GM23338 (cell line): ENCODE measurements around the gene EDAR. TPM values are rescaled to one million over a fixed set of nuclear protein-coding genes. Genes with fewer than 3 reads are reported as not detected.

ENCODE experiments used
- ATAC-seq: fragments of 200-7000 bp; cut with Tn5 transposase; 3 replicates; pipeline ENCODE4 v1.9.1; 2020
- DNase-seq: peaks from one replicate; pipeline ENCODE4 v3.0.0-alpha.2; 2015; ENCODE audit warnings: low spot score
- H2AFZ ChIP-seq: fragments of 200-600 bp; sonication (generic); 2 replicates; pipeline ENCODE4 v1.8.0; 2016; ENCODE audit warnings: antibody characterized with exemption, mild to moderate bottlenecking, moderate library complexity
- H3F3A ChIP-seq: fragments of 200-600 bp; sonication (generic); replicated peaks from 2 replicates; pipeline ENCODE4 v1.8.0; 2017; ENCODE audit warnings: antibody characterized with exemption, mixed run types, low read depth
- H3K27ac ChIP-seq: fragments of 200-600 bp; sonication (generic); 2 replicates; pipeline ENCODE4 v1.6.1; 2016; ENCODE audit warnings: low read depth
- H3K27me3 ChIP-seq: fragments of 200-600 bp; sonication (generic); 2 replicates; pipeline ENCODE4 v1.8.0; 2016; ENCODE audit warnings: mild to moderate bottlenecking, mixed run types, moderate library complexity; ENCODE audit not compliant: insufficient read depth
- H3K36me3 ChIP-seq: fragments of 200-600 bp; sonication (generic); 2 replicates; pipeline ENCODE4 v1.8.0; 2016; ENCODE audit warnings: mild to moderate bottlenecking; ENCODE audit not compliant: insufficient read depth
- H3K4me1 ChIP-seq: fragments of 200-600 bp; sonication (generic); 2 replicates; pipeline ENCODE4 v1.8.0; 2016; ENCODE audit warnings: mild to moderate bottlenecking, moderate library complexity; ENCODE audit not compliant: insufficient read depth
- H3K4me2 ChIP-seq: fragments of 200-600 bp; sonication (generic); 2 replicates; pipeline ENCODE4 v1.7.1; 2017; ENCODE audit warnings: mixed run types
- H3K4me3 ChIP-seq: fragments of 200-600 bp; sonication (generic); 2 replicates; pipeline ENCODE4 v1.6.1; 2016; ENCODE audit warnings: mixed run types
- H3K79me2 ChIP-seq: fragments of 200-600 bp; sonication (generic); replicated peaks from 2 replicates; pipeline ENCODE4 v1.8.0; 2017; ENCODE audit warnings: mild to moderate bottlenecking; ENCODE audit not compliant: insufficient read depth
- H3K9me2 ChIP-seq: fragments of 200-600 bp; sonication (generic); 2 replicates; pipeline ENCODE4 v1.8.0; 2017; ENCODE audit not compliant: insufficient read depth
- H4K20me1 ChIP-seq: fragments of 200-600 bp; sonication (generic); replicated peaks from 2 replicates; pipeline ENCODE4 v1.8.0; 2017; ENCODE audit warnings: mild to moderate bottlenecking; ENCODE audit not compliant: insufficient read depth
- H3K27ac Mint-ChIP-seq: 2 replicates; pipeline ENCODE4 v1.8.0; 2020; ENCODE audit warnings: inconsistent platforms, mild to moderate bottlenecking, moderate library complexity, mixed read lengths
- H3K27me3 Mint-ChIP-seq: 3 replicates; pipeline ENCODE4 v1.8.0; 2022; ENCODE audit warnings: low read depth, mild to moderate bottlenecking, moderate library complexity, mixed read lengths, inconsistent platforms; ENCODE audit not compliant: insufficient read depth, poor library complexity
- H3K36me3 Mint-ChIP-seq: 3 replicates; pipeline ENCODE4 v1.8.0; 2021; ENCODE audit warnings: low read depth, mild to moderate bottlenecking, inconsistent platforms, moderate library complexity, mixed read lengths
- H3K4me1 Mint-ChIP-seq: 3 replicates; pipeline ENCODE4 v1.8.0; 2020; ENCODE audit warnings: mild to moderate bottlenecking, inconsistent platforms, mixed read lengths
- H3K4me3 Mint-ChIP-seq: 3 replicates; pipeline ENCODE4 v1.8.0; 2021; ENCODE audit warnings: moderate library complexity, mild to moderate bottlenecking, inconsistent platforms, mixed read lengths
- H3K9me3 Mint-ChIP-seq: 3 replicates; pipeline ENCODE4 v1.8.0; 2020; ENCODE audit warnings: moderate library complexity, mild to moderate bottlenecking, inconsistent platforms, mixed read lengths
- CREB1 ChIP-seq: fragments of 250-450 bp; sonication (Bioruptor Pico); IDR thresholded peaks from 2 replicates; pipeline ENCODE4 v1.5.0; 2020; ENCODE audit warnings: low read depth, mild to moderate bottlenecking, moderate library complexity
- CTCF ChIP-seq, 2 experiments: fragments of 200-600 bp in 1 of 2; sonication (generic) in 1 of 2; conservative IDR thresholded peaks; 2 replicates each; pipeline versions ENCODE4 v1.5.1 to v1.6.1; 2016 to 2017; ENCODE audit warnings: antibody characterized with exemption in 2 of 2, low read depth in 2 of 2, mild to moderate bottlenecking in 2 of 2, moderate library complexity in 1 of 2
- ETS1 ChIP-seq: IDR thresholded peaks from 2 replicates; pipeline ENCODE4 v1.6.1; 2016; ENCODE audit warnings: antibody characterized with exemption
- EZH2 ChIP-seq: fragments of 200-600 bp; sonication (generic); IDR thresholded peaks from one replicate; pipeline ENCODE4 v1.8.0; 2017; ENCODE audit warnings: antibody characterized with exemption, mild to moderate bottlenecking, low read depth; ENCODE audit not compliant: unreplicated experiment
- EZH2phosphoT487 ChIP-seq: fragments of 200-600 bp; sonication (generic); IDR thresholded peaks from one replicate; pipeline ENCODE4 v1.8.1; 2018; ENCODE audit warnings: antibody characterized with exemption; ENCODE audit not compliant: unreplicated experiment
- JUNB ChIP-seq: IDR thresholded peaks from one replicate; pipeline ENCODE4 v1.6.1; 2016; ENCODE audit warnings: antibody characterized with exemption; ENCODE audit not compliant: unreplicated experiment
- NANOG ChIP-seq: IDR thresholded peaks from 2 replicates; pipeline ENCODE4 v1.6.1; 2016; ENCODE audit warnings: antibody characterized with exemption, borderline replicate concordance
- POLR2AphosphoS5 ChIP-seq: IDR thresholded peaks from 2 replicates; pipeline ENCODE4 v1.6.1; 2016; ENCODE audit warnings: antibody characterized with exemption, low read depth
- REST ChIP-seq: IDR thresholded peaks from one replicate; pipeline ENCODE4 v1.6.1; 2018; ENCODE audit warnings: antibody characterized with exemption; ENCODE audit not compliant: unreplicated experiment
- STAT1 ChIP-seq: IDR thresholded peaks from one replicate; pipeline ENCODE4 v1.6.1; 2016; ENCODE audit warnings: antibody characterized with exemption; ENCODE audit not compliant: unreplicated experiment
- ZNF331 ChIP-seq: fragments of 250-450 bp; sonication (Bioruptor Pico); IDR thresholded peaks from 2 replicates; pipeline ENCODE4 v1.5.0; 2020; ENCODE audit warnings: low read depth, mild to moderate bottlenecking, moderate library complexity
- polyA plus RNA-seq: library from polyadenylated mRNA; unstranded; fragments of >200 nt; fragmentation: Nextera tagmentation; extraction: Ambion mirVana; gene quantifications from 2 replicates; pipeline ENCODE4 v1.2.1, GENCODE V29; 2016
- total RNA-seq: library from RNA; depleted of rRNA; stranded (reverse); fragments of >200 nt; shearing (Covaris generic); gene quantifications from 2 replicates; pipeline ENCODE4 v1.2.3, GENCODE V29; 2014

The EDAR gene
- total and polyA plus RNA-seq, 2 experiments from 2014 or later, result not detected

- no peak for TF ChIP-seq CTCF (conservative IDR thresholded peaks at IDR 0.05; ENCODE audit: low read depth in 2 of 2)
- TF ChIP-seq ETS1, result no peak
- no peak for TF ChIP-seq NANOG
- TF ChIP-seq CREB1 (CRISPR knock-in tag), result no peak
- TF ChIP-seq REST, result no peak
- no peak for TF ChIP-seq EZH2phosphoT487
- TF ChIP-seq POLR2AphosphoS5, result no peak
- no peak for TF ChIP-seq STAT1
- TF ChIP-seq EZH2, result no peak
- no peak for TF ChIP-seq JUNB
- TF ChIP-seq ZNF331 (CRISPR knock-in tag), result no peak
Observed at GRCh38 chr2:108941767-108942166, 47.3 kb downstream of the EDAR start (continued).

GRCh38 chr2:108941161-108941665 is 47.8 kb downstream of the EDAR start:
- H3K4me1 Mint-ChIP-seq, result peaks cover 4% of the 10 kb centered on the region; the same call in 1 of the 3 replicates
- no peak overlapping the region for H3K4me3 ChIP-seq
- peaks cover 7% of the 10 kb centered on the region for H3K9me3 Mint-ChIP-seq
- no peak for TF ChIP-seq POLR2AphosphoS5
- TF ChIP-seq CTCF (conservative IDR thresholded peaks at IDR 0.05; ENCODE audit: low read depth in 2 of 2), result no peak
- TF ChIP-seq EZH2phosphoT487, result no peak
- no peak for TF ChIP-seq EZH2
- no peak for TF ChIP-seq CREB1 (CRISPR knock-in tag)
- no peak for TF ChIP-seq STAT1

More at GRCh38 chr2:108941161-108941665, 47.8 kb downstream of the EDAR start:
- Mint-ChIP-seq H3K36me3 (peaks cover 1% of the 10 kb centered on the region; the same call in 1 of the 3 replicates), H3K4me3 (no peak overlapping the region), H3K27ac (no peak overlapping the region), H3K27me3 (peaks cover 4% of the 10 kb centered on the region)
- H3K79me2 ChIP-seq, result no peaks in the 10 kb centered on the region
- H4K20me1 ChIP-seq, result no peaks in the 10 kb centered on the region
- no peaks in the 10 kb centered on the region for H3K27me3 ChIP-seq
- H2AFZ ChIP-seq, result no peak overlapping the region
- H3K27ac ChIP-seq, result no peak overlapping the region
- H3K4me1 ChIP-seq, result no peaks in the 10 kb centered on the region
- DNase-seq, result no peak
- no peaks in the 10 kb centered on the region for H3F3A ChIP-seq
- H3K4me2 ChIP-seq, result no peak overlapping the region
- no peaks in the 10 kb centered on the region for H3K36me3 ChIP-seq
- no peaks in the 10 kb centered on the region for H3K9me2 ChIP-seq
- ATAC-seq, result no peak
